ENCODE measurements around the gene PITPNC1.
"Not testable (repeated sequence)": the region's sequence is repeated elsewhere in the genome, so short reads cannot be mapped to it uniquely, and the experiment has no call there.

PITPNC1 gene
- total RNA-seq, result 101 to 120 (median 120) reads per million in 3 donors

DNA sequence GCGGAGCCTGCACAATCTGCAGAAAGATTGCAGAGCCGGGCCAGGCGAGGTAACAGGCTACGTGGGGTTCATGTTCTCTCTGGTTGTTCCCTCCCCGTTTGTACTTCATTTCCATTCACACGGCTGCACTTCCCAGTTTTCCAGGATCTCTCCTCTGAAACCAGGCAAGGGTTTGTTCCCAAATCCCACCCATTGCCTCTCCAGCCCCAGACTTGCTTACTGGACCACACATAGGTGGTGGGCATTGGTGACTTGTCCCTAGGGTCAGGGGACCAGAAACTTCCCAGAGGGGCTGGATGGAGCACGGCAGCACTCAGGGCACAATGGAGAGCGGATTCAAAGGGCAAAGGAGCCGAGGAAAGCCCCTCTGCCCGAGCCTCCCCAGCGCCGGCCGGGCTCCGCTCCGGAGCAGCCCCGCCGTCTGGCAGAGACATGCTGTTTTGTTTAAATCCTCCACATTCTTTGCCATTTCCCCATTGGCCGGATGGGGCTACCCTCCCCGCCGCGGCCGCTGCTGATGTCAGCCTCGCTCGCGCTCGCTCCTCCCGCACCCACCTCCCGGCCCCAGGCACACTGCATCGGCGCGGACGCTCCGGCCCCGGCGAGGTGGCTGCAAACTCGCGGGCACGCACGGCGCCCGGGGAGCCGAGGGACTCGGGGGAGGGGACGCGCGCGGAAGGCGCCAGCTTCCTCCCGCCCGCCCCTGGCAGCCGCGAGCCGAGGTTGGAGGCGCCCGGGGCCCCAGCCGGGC, at the start of gene PITPNC1:
Gene PITPNC1, plus strand, starts transcription at position 545 of the 751 bp plus-strand sequence.
- Histone ChIP-seq H3K4me3 (ENCODE audit: insufficient read depth, low read depth, low read length, poor library complexity, severe bottlenecking) (peak within 1 kb of the TSS; percentile 81), H3K27ac (ENCODE audit: insufficient read depth, low read length, poor library complexity, severe bottlenecking) (peak within 1 kb of the TSS; percentile 87)
- peak; percentile 83 for DNase-seq

GRCh38 chr17:67328026-67328425, 49.1 kb upstream of the PITPNC1 start:
- H3K4me3 ChIP-seq (ENCODE audit: insufficient read depth, low read depth, low read length, poor library complexity, severe bottlenecking), result no peak overlapping the region
- H3K36me3 ChIP-seq (ENCODE audit: control insufficient read depth, insufficient read depth, low read length), result no peaks in the 10 kb centered on the region
- no peak overlapping the region for H3K27ac ChIP-seq (ENCODE audit: insufficient read depth, low read length, poor library complexity, severe bottlenecking)
- DNase-seq, result no peak
- H3K4me1 ChIP-seq (ENCODE audit: control insufficient read depth, insufficient read depth, low read length, poor library complexity, severe bottlenecking), result no peaks in the 10 kb centered on the region
- no peaks in the 10 kb centered on the region for H3K9me3 ChIP-seq (ENCODE audit: control insufficient read depth, low read length)
- H3K27me3 ChIP-seq (replicated peaks; ENCODE audit: control insufficient read depth, insufficient read depth, low read length, poor library complexity, severe bottlenecking), result no peaks in the 10 kb centered on the region

More for the DNA sequence above, at the start of gene PITPNC1:
- Histone ChIP-seq H3K9me3 (ENCODE audit: control insufficient read depth, low read length) (no peaks in the 10 kb centered on the region), H3K4me1 (ENCODE audit: control insufficient read depth, insufficient read depth, low read length, poor library complexity, severe bottlenecking) (peaks cover 22% of the 10 kb centered on the region), H3K36me3 (ENCODE audit: control insufficient read depth, insufficient read depth, low read length) (no peaks in the 10 kb centered on the region), H3K27me3 (replicated peaks; ENCODE audit: control insufficient read depth, insufficient read depth, low read length, poor library complexity, severe bottlenecking) (no peaks in the 10 kb centered on the region)

DNA sequence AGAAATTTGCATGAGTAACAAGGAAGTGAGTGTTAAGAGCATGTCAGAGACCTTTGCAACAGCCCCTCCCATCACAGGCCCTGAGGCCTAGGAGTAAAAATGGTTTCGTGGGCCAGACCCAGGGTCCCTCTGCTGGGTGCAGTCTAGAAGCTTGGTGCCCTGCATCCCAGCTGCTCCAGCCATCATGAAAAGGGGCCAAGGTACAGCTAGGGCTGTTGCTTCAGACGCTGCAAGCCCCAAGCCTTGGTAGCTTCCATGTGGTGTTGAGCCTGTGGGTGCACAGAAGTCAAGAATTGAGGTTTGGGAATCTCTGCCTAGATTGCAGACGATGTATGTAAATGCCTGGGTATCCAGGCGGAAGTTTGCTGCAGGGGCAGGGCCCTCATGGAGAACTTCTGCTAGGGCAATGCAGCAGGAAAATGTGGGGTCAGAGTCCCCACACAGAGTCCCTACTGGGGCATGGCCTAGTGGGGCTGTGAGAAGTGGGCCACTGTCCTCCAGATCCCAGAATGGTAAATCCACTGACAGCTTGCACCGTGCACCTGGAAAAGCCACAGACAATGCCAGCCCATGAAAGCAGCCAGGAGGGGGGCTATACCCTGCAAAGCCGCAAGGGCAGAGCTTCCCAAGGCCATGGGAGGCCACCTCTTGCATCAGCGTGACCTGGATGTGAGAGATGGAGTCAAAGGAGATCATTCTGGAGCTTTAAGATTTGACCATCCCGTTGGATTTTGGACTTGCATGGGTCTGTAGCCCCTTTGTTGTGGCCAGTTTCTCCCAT, 45.5 kb upstream of the PITPNC1 start:
- H3K36me3 ChIP-seq (ENCODE audit: control insufficient read depth, insufficient read depth, low read length); DNase-seq; H3K9me3 ChIP-seq (ENCODE audit: control insufficient read depth, low read length); H3K4me1 ChIP-seq (ENCODE audit: control insufficient read depth, insufficient read depth, low read length, poor library complexity, severe bottlenecking); H3K4me3 ChIP-seq (ENCODE audit: insufficient read depth, low read depth, low read length, poor library complexity, severe bottlenecking); H3K27ac ChIP-seq (ENCODE audit: insufficient read depth, low read length, poor library complexity, severe bottlenecking); H3K27me3 ChIP-seq (replicated peaks; ENCODE audit: control insufficient read depth, insufficient read depth, low read length, poor library complexity, severe bottlenecking): not testable (repeated sequence)

- not testable (repeated sequence) for H3K4me3 ChIP-seq (ENCODE audit: insufficient read depth, low read depth, low read length, poor library complexity, severe bottlenecking); H3K27ac ChIP-seq (ENCODE audit: insufficient read depth, low read length, poor library complexity, severe bottlenecking); H3K4me1 ChIP-seq (ENCODE audit: control insufficient read depth, insufficient read depth, low read length, poor library complexity, severe bottlenecking); H3K27me3 ChIP-seq (replicated peaks; ENCODE audit: control insufficient read depth, insufficient read depth, low read length, poor library complexity, severe bottlenecking); DNase-seq; H3K36me3 ChIP-seq (ENCODE audit: control insufficient read depth, insufficient read depth, low read length); H3K9me3 ChIP-seq (ENCODE audit: control insufficient read depth, low read length)
These were observed 44.9 kb upstream of the PITPNC1 start for GRCh38 chr17:67332162-67332508.

GRCh38 chr17:67335245-67335835, 41.7 kb upstream of the PITPNC1 start:
- no peaks in the 10 kb centered on the region for H3K9me3 ChIP-seq (ENCODE audit: control insufficient read depth, low read length)
- H3K27ac ChIP-seq (ENCODE audit: insufficient read depth, low read length, poor library complexity, severe bottlenecking), result no peak overlapping the region
- no peaks in the 10 kb centered on the region for H3K27me3 ChIP-seq (replicated peaks; ENCODE audit: control insufficient read depth, insufficient read depth, low read length, poor library complexity, severe bottlenecking)
- H3K36me3 ChIP-seq (ENCODE audit: control insufficient read depth, insufficient read depth, low read length), result peaks cover 8% of the 10 kb centered on the region
- no peak overlapping the region for H3K4me3 ChIP-seq (ENCODE audit: insufficient read depth, low read depth, low read length, poor library complexity, severe bottlenecking)
- DNase-seq, result no peak
- H3K4me1 ChIP-seq (ENCODE audit: control insufficient read depth, insufficient read depth, low read length, poor library complexity, severe bottlenecking), result no peaks in the 10 kb centered on the region

DNA sequence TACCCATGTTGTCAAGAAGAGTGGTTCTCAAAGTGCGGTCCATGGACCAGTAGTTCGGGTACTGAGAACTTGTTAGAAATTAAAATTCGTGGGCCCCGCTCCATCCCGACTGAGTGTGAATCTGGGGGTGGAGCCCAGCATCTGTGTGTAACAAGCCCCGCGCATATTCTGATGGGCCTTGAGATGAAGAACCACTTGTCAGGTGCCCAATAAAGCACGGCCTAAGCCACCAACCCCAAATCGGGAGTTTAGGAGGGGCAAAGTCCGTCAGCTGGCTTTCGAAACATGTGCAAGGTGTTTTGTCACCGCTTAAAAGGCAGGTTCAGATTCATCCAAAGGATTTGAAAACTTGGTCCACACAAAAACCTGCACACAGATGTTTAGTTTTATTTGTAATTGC, 40.2 kb upstream of the PITPNC1 start:
- H3K4me1 ChIP-seq (ENCODE audit: control insufficient read depth, insufficient read depth, low read length, poor library complexity, severe bottlenecking), result no peaks in the 10 kb centered on the region
- no peak overlapping the region for H3K4me3 ChIP-seq (ENCODE audit: insufficient read depth, low read depth, low read length, poor library complexity, severe bottlenecking)
- no peak overlapping the region for H3K27ac ChIP-seq (ENCODE audit: insufficient read depth, low read length, poor library complexity, severe bottlenecking)
- H3K36me3 ChIP-seq (ENCODE audit: control insufficient read depth, insufficient read depth, low read length), result peaks cover 23% of the 10 kb centered on the region
- no peaks in the 10 kb centered on the region for H3K9me3 ChIP-seq (ENCODE audit: control insufficient read depth, low read length)
- no peak for DNase-seq
- H3K27me3 ChIP-seq (replicated peaks; ENCODE audit: control insufficient read depth, insufficient read depth, low read length, poor library complexity, severe bottlenecking), result no peaks in the 10 kb centered on the region

GRCh38 chr17:67338353-67338752, 38.7 kb upstream of the PITPNC1 start:
- not testable (repeated sequence) for H3K27me3 ChIP-seq (replicated peaks; ENCODE audit: control insufficient read depth, insufficient read depth, low read length, poor library complexity, severe bottlenecking); H3K9me3 ChIP-seq (ENCODE audit: control insufficient read depth, low read length); DNase-seq; H3K27ac ChIP-seq (ENCODE audit: insufficient read depth, low read length, poor library complexity, severe bottlenecking); H3K4me1 ChIP-seq (ENCODE audit: control insufficient read depth, insufficient read depth, low read length, poor library complexity, severe bottlenecking); H3K4me3 ChIP-seq (ENCODE audit: insufficient read depth, low read depth, low read length, poor library complexity, severe bottlenecking)
- H3K36me3 ChIP-seq (ENCODE audit: control insufficient read depth, insufficient read depth, low read length), result peaks cover 38% of the 10 kb centered on the region

GRCh38 chr17:67343237-67343636, 33.8 kb upstream of the PITPNC1 start:
- no peaks in the 10 kb centered on the region for H3K27me3 ChIP-seq (replicated peaks; ENCODE audit: control insufficient read depth, insufficient read depth, low read length, poor library complexity, severe bottlenecking)
- DNase-seq, result no peak
- H3K4me1 ChIP-seq (ENCODE audit: control insufficient read depth, insufficient read depth, low read length, poor library complexity, severe bottlenecking), result no peaks in the 10 kb centered on the region
- H3K9me3 ChIP-seq (ENCODE audit: control insufficient read depth, low read length), result no peaks in the 10 kb centered on the region
- H3K36me3 ChIP-seq (ENCODE audit: control insufficient read depth, insufficient read depth, low read length), result peaks cover 79% of the 10 kb centered on the region
- no peak overlapping the region for H3K4me3 ChIP-seq (ENCODE audit: insufficient read depth, low read depth, low read length, poor library complexity, severe bottlenecking)
- no peak overlapping the region for H3K27ac ChIP-seq (ENCODE audit: insufficient read depth, low read length, poor library complexity, severe bottlenecking)

GRCh38 chr17:67347826-67348225, 29.3 kb upstream of the PITPNC1 start:
- H3K27ac ChIP-seq (ENCODE audit: insufficient read depth, low read length, poor library complexity, severe bottlenecking), result no peak overlapping the region
- H3K4me3 ChIP-seq (ENCODE audit: insufficient read depth, low read depth, low read length, poor library complexity, severe bottlenecking), result no peak overlapping the region
- peaks cover 78% of the 10 kb centered on the region for H3K36me3 ChIP-seq (ENCODE audit: control insufficient read depth, insufficient read depth, low read length)
- no peaks in the 10 kb centered on the region for H3K4me1 ChIP-seq (ENCODE audit: control insufficient read depth, insufficient read depth, low read length, poor library complexity, severe bottlenecking)
- H3K9me3 ChIP-seq (ENCODE audit: control insufficient read depth, low read length), result no peaks in the 10 kb centered on the region
- H3K27me3 ChIP-seq (replicated peaks; ENCODE audit: control insufficient read depth, insufficient read depth, low read length, poor library complexity, severe bottlenecking), result no peaks in the 10 kb centered on the region
- no peak for DNase-seq

- Histone ChIP-seq H3K4me3 (ENCODE audit: insufficient read depth, low read depth, low read length, poor library complexity, severe bottlenecking) (no peak overlapping the region), H3K9me3 (ENCODE audit: control insufficient read depth, low read length) (no peaks in the 10 kb centered on the region), H3K36me3 (ENCODE audit: control insufficient read depth, insufficient read depth, low read length) (peaks cover 79% of the 10 kb centered on the region), H3K27ac (ENCODE audit: insufficient read depth, low read length, poor library complexity, severe bottlenecking) (no peak overlapping the region), H3K4me1 (ENCODE audit: control insufficient read depth, insufficient read depth, low read length, poor library complexity, severe bottlenecking) (no peaks in the 10 kb centered on the region), H3K27me3 (replicated peaks; ENCODE audit: control insufficient read depth, insufficient read depth, low read length, poor library complexity, severe bottlenecking) (no peaks in the 10 kb centered on the region)
- DNase-seq, result no peak
These were observed 27.7 kb upstream of the PITPNC1 start for GRCh38 chr17:67349420-67349819.
